ENCODE data around the gene ASCL1.

GRCh38 chr12:102992720-102993119, 35.2 kb downstream of the ASCL1 start:
- no peak for TF ChIP-seq CTCF (conservative IDR thresholded peaks at IDR 0.05)
- no peak for TF ChIP-seq EZH2 (IDR thresholded peaks at IDR 0.05; ENCODE audit: low read depth)

Measured in PC-9 (cell line).